ENCODE results near the gene STEAP1B. TPM values are rescaled to one million over a fixed set of nuclear protein-coding genes. Genes with fewer than 3 reads are reported as not detected.

The STEAP1B gene
- total and polyA plus RNA-seq, 2 of the 4 experiments (the other 2 are of a cell fraction) = 7.9 to 13.8 TPM

DNA sequence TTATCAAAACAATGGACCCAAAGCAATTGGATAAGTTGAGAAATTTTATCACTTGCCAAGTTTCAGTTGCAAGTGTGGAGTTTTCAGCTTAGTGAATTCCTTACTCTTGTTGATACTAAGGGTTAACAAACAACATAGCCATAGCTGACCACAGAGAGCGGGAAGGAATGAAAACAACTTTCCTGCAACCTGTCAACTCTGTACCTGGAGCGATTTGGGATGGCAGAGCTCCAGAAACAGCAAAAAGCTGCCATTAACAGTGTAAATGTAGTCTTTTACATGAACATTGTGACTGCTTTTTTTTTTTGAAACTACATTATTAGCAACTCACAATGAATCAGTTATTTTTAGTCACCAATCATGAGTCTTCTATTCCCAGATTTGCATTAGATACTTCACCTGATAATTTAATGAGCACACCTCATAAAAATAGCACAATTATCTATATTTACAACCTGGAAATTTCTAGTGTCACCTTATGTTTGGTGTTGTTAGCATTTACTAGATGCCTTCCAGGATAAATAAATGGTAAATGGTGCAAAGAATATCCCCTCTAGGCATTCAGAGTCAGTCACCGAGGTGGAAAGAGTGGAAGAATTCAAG is 95.5 kb downstream of the STEAP1B start:
- Histone ChIP-seq H2BK5ac (ENCODE audit: low read depth, low read length, poor library complexity, severe bottlenecking) (no peak overlapping the region), H2AK5ac (ENCODE audit: low read depth, low read length) (no peak overlapping the region), H4K20me1 (ENCODE audit: insufficient read depth, low read length) (no peaks in the 10 kb centered on the region), H3K79me1 (ENCODE audit: low read depth in 1 of 2, low read length in 2 of 2) (no peaks in the 10 kb centered on the region), H3K23ac (ENCODE audit: low read depth, low read length) (no peak overlapping the region), H3K9me3 (ENCODE audit: control insufficient read depth, insufficient read depth, low read length) (no peaks in the 10 kb centered on the region), H3K36me3 (ENCODE audit: control insufficient read depth, insufficient read depth, low read length) (no peaks in the 10 kb centered on the region), H4K91ac (ENCODE audit: insufficient read depth, low read depth, low read length) (no peak overlapping the region), H2BK120ac (ENCODE audit: low read depth, low read length) (no peak overlapping the region), H3K18ac (ENCODE audit: low read depth, low read length) (no peak overlapping the region), H3K27ac (ENCODE audit: insufficient read depth, low read length) (no peak overlapping the region), H3K4ac (ENCODE audit: low read depth, low read length) (no peak overlapping the region), H3K27me3 (ENCODE audit: control insufficient read depth, insufficient read depth, low read length) (no peaks in the 10 kb centered on the region), H3K4me1 (ENCODE audit: control insufficient read depth, insufficient read depth, low read length) (no peaks in the 10 kb centered on the region), H2BK15ac (ENCODE audit: low read depth, low read length) (no peak overlapping the region), H3K4me3 (ENCODE audit: insufficient read depth, low read depth, low read length) (no peak overlapping the region), H2AFZ (replicated peaks; ENCODE audit: low read length, poor library complexity) (no peak overlapping the region), H2AK9ac (replicated peaks; ENCODE audit: low read depth, low read length, poor library complexity) (no peak overlapping the region), H2BK20ac (ENCODE audit: low read depth, low read length) (no peak overlapping the region), H3K9ac (ENCODE audit: low read depth, low read length) (no peak overlapping the region), H4K5ac (ENCODE audit: low read depth, low read length) (no peak overlapping the region), H3K56ac (ENCODE audit: extremely low read depth, insufficient read depth, low read length) (no peak overlapping the region), H3K14ac (replicated peaks; ENCODE audit: low read depth, low read length) (no peak overlapping the region), H3K4me2 (ENCODE audit: low read depth, low read length) (no peak overlapping the region), H4K8ac (ENCODE audit: low read depth in 2 of 2, low read length in 2 of 2) (no peak overlapping the region), H3K9me1 (ENCODE audit: insufficient read depth, low read length) (no peaks in the 10 kb centered on the region)
- no CpG with 5 or more reads among the region's 3 CpGs for WGBS, 2 experiments (ENCODE audit: extremely low coverage in 2 of 2, insufficient read length in 1 of 2)
- ChIA-PET POLR2A (ENCODE audit: unreplicated experiment) (no interaction called here), CTCF (interaction anchor here (0.7 kb wide), 1 partner anchor 337 kb away, joined by 3 read pairs; no protein-coding TSS in a partner anchor)
- dilution Hi-C loops (cut with HindIII; ENCODE audit: low sequenced_read_pairs, unreplicated experiment) = no loop called here
- in situ Hi-C loops (cut with MboI; ENCODE audit: low sequenced_read_pairs) = no loop called here
- intact Hi-C loops (cut with micrococcal nuclease) = no loop called here
- ATAC-seq (ENCODE audit: low read depth) (no peak), DNase-seq (no peak)
- TF ChIP-seq, protein P1, sequence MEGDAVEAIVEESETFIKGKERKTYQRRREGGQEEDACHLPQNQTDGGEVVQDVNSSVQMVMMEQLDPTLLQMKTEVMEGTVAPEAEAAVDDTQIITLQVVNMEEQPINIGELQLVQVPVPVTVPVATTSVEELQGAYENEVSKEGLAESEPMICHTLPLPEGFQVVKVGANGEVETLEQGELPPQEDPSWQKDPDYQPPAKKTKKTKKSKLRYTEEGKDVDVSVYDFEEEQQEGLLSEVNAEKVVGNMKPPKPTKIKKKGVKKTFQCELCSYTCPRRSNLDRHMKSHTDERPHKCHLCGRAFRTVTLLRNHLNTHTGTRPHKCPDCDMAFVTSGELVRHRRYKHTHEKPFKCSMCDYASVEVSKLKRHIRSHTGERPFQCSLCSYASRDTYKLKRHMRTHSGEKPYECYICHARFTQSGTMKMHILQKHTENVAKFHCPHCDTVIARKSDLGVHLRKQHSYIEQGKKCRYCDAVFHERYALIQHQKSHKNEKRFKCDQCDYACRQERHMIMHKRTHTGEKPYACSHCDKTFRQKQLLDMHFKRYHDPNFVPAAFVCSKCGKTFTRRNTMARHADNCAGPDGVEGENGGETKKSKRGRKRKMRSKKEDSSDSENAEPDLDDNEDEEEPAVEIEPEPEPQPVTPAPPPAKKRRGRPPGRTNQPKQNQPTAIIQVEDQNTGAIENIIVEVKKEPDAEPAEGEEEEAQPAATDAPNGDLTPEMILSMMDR (conservative IDR thresholded peaks at IDR 0.05; ENCODE audit: low read depth, low read length) = no peak
- TF ChIP-seq CEBPB (IDR thresholded peaks at IDR 0.05; ENCODE audit: low read depth, low read length) (no peak), MXI1 (IDR thresholded peaks at IDR 0.05; ENCODE audit: borderline replicate concordance, low read depth, low read length) (no peak), RFX5 (IDR thresholded peaks at IDR 0.05; ENCODE audit: low read depth, low read length) (no peak), POLR2A (IDR thresholded peaks at IDR 0.05; ENCODE audit: low read depth, low read length) (no peak), RCOR1 (IDR thresholded peaks at IDR 0.05; ENCODE audit: insufficient replicate concordance, low read length) (no peak), CHD1 (IDR thresholded peaks at IDR 0.05; ENCODE audit: low read depth, low read length) (no peak), NFE2L2 (IDR thresholded peaks at IDR 0.05; ENCODE audit: low read depth, low read length) (no peak), MAFK (IDR thresholded peaks at IDR 0.05; ENCODE audit: low read depth, low read length) (no peak), FOS (IDR thresholded peaks at IDR 0.05; ENCODE audit: low read depth, low read length) (no peak), BHLHE40 (IDR thresholded peaks at IDR 0.05; ENCODE audit: low read depth, low read length) (no peak), SMC3 (IDR thresholded peaks at IDR 0.05; ENCODE audit: low read depth, low read length) (no peak), RAD21 (IDR thresholded peaks at IDR 0.05; ENCODE audit: low read length) (no peak), MAZ (IDR thresholded peaks at IDR 0.05; ENCODE audit: borderline replicate concordance, low read depth, low read length) (no peak)
- TF ChIP-seq, protein P2, sequence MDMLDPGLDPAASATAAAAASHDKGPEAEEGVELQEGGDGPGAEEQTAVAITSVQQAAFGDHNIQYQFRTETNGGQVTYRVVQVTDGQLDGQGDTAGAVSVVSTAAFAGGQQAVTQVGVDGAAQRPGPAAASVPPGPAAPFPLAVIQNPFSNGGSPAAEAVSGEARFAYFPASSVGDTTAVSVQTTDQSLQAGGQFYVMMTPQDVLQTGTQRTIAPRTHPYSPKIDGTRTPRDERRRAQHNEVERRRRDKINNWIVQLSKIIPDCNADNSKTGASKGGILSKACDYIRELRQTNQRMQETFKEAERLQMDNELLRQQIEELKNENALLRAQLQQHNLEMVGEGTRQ (IDR thresholded peaks at IDR 0.05; ENCODE audit: low read depth, low read length) = no peak
- TF ChIP-seq, protein P3, sequence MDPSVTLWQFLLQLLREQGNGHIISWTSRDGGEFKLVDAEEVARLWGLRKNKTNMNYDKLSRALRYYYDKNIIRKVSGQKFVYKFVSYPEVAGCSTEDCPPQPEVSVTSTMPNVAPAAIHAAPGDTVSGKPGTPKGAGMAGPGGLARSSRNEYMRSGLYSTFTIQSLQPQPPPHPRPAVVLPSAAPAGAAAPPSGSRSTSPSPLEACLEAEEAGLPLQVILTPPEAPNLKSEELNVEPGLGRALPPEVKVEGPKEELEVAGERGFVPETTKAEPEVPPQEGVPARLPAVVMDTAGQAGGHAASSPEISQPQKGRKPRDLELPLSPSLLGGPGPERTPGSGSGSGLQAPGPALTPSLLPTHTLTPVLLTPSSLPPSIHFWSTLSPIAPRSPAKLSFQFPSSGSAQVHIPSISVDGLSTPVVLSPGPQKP (IDR thresholded peaks at IDR 0.05; ENCODE audit: borderline replicate concordance, low read depth, low read length) = no peak
- no TSS peak for BruUV-seq (replicated peaks)
